GM18861 (cell line): ENCODE measurements around the gene HOXA9.
A peak's percentile ranks its signal among the peaks of the same experiment; 100 is the strongest.

Source experiments
- ATAC-seq: cut with Tn5 transposase; IDR thresholded peaks from one replicate; pipeline ENCODE4 v1.9.1; 2021; ENCODE audit not compliant: unreplicated experiment

The HOXA9 gene

DNA sequence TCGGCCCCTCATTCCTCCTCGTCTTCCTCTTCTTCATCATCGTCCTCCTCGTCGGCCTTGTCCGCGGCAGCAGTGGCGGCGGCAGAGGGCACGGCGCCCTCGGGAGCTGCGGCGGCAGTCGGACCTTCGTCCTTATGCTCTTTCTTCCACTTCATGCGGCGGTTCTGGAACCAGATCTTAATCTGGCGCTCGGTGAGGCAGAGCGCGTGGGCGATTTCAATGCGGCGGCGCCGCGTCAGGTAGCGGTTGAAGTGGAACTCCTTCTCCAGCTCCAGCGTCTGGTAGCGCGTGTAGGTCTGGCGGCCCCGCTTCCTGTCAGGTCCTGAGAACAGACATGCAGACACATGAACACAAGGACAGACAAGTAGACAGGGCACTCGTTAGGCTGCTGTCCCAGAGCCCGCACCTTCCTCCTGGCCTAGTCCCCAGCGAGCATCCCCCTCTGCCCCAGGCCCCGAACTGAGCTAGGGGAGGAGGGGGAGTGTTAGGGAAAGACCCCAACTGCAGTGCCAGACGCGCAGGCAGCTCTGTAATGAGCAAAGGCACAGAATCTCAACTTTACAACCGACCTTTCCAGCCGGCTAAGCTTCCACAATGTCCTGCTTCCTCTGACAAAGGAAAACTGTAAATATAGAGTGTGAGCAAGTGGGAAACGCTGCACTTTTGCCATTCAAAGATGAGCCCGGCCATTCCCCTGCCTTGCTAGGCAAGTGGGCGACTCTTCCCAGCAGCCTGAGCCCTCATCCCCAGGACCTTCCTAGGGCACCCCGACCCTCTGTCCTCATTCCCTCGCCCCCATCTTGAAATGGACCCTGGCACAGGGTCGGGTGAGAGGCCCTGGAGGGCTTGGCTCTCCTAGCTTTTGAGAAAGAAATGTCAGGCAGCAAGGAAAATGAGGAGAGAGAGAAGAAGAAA is 10.2 kb downstream of the HOXA9 start:
- ATAC-seq: no peak

DNA sequence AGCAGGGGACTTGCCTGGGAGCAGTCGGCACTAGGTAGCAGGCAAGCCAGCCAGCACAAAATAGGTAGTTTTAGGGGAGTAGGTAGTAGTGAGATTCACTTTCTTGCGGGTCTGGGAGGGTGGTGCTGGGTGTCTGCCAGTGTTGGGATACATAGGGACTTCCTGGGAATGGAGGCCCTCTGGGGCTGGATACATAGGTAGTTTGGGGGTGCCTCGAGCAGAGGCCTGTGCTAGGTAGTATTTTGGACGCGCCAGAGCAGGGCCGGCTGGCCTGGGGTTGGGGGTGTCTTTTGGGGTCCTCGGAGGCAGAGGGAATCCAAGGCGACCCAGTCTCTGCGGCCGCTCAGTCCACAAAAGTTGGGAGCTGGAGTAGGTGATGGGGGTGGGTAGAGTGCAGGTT is 11.0 kb downstream of the HOXA9 start:
- ATAC-seq: no peak

DNA sequence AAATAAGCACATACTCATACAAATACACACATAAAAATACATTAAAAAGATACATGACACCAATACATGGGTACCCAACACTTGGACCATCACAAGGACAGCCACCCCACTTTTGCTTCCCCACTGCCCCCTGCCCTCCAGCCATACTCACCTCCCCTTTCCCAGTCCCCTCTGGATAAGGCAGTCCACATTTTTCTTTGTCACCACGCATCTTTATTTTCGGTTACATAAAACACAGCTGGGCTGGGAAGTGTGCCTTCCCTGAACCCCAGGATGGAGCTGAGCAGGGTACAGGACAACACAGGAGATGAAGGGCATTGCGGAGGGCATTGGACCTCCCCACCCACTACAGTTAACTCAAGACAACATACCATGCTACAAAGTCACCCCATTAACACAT is 11.8 kb downstream of the HOXA9 start:
- ATAC-seq: no peak

DNA sequence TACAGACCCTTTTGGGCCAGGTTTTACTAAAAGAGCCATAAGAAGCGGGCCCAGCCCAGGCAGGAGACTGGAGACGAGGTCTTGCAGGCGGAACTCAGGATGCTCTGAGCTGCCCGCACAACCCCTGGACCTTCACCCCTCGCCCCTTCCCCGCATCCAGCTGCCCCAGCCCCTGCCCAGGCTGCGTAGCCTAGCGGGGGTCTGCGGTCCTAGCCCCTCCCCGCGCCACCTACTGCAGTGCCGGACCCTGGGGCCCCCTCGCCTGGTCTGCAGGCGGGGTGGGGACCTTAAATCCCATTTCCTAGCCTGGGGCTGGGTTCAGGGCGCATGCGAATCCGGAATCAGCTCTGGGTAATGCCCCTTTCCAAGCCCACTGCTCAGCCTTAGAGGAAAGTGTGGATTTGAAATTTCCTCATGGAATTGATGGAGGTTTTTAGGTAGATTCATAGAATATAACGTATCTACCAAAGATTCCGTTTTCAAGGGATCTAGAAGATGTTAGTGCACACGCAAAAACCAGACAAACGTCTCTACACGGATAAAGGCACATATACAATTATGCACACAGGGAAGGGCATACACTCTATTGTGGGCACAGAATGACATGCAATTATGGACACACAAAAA is 12.4 kb downstream of the HOXA9 start:
- no peak for ATAC-seq

DNA sequence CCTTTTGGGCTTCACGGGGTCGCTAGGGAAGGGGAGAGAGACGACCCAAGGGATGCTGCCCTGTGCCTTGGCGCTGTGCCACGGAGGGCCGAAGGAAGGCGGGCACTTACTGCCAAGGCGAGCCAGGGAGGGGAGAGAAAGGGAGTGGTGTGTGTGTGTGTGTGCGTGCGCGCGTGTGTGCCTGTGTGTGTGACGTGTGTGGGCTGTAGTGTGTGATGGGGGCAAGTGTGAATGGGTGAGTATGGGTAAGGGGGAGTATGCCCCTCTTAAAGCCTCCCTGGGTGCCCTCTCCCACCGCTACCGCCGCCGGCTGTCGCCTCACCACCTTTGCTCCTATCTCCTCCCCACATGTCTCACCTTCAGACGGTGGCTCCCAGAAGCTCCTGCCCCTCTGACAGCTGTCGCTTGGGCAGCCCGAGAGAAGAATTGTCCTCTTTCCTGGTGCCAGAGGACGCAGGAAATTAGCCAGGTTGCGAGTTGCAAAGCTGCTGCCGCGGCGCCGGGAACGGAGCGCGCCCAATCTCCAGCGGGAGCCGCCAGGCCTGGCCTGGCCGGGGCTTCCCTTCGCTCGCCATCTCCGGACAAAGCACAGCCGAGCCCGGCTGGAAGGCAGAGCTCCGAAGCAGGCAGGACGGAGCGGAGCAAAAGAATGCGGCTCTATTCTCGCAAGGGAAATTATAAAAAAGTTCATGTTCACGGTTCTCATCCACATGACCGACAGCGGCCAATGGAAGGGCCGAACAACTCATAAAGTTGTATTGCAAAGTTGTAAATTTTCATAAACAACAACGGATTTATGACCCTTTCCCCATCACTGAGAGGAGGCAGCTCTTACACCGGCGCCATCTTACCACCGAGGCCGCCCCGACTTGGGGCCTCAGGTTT is 13.2 kb downstream of the HOXA9 start, which contains the start of gene HOXA3:
Gene HOXA3 (minus strand): TSS at position 653 of the 885 bp plus-strand sequence. CDS start 41,943 bp downstream, outside the sequence.
- no peak for ATAC-seq

DNA sequence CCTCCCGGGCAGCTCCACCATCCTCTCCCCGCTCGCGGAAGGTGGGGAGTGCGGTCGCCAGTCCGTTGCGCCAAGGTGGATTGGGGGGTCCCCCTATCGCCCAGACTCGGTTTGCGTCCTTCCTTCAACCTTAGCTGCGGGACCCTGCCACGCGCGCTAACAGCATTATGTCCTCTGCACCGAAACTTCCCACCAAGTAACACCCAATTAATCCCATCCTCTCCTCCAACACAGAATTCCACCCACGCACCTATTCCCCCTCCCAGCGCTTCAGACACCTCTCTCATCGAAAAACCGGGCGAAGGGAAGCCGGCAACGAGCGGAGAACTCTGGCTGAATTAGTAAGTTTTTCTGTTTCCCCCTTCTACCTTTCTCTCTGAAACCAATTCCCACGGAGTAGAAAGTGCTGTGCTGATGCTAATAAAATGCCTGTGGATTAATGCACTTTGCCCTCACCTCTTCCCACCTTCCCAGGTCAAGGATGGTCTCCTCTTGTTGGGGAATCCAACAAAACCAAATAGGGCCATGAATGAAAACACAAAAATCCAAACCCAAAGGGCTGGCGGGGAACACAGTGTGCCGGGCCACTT is 13.9 kb downstream of the HOXA9 start:
- no peak for ATAC-seq

DNA sequence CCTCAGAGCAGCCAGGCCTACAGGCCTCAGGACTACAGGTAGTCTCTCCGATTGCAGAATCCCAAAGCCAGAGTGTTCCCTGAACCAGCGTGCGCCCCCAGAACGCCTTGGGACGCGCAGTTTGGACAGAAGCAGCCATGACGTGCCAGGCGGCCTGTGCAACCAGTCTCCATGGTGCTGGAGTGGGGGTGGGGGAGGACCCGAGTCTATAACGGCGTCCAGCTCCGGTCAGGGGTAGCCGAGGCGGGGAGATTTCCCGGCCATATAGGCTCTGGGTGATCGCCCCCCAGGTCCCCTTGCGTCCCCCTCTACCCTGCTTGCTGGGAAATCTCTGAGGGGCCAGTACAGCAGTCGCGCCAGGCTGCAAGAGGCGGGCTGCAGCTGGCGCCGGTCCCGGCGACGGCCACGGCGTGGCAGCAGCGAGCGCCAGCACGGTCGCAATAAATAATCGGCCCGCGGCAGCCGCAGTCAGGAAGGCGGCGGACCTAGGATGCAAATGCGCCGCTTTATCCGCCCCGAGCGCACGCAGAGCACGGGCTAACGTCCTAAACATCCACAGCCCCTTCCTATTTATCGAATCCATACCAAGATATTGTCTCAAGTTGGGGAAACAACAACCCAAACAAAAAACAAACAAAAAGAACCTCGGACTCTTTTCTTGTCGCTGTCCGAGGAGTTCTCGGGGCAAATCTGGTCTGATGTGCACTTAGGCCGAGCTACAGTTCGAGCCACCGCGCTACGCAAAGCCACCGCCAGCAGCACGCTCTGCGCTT is 14.6 kb downstream of the HOXA9 start:
- peak; percentile 73 for ATAC-seq

DNA sequence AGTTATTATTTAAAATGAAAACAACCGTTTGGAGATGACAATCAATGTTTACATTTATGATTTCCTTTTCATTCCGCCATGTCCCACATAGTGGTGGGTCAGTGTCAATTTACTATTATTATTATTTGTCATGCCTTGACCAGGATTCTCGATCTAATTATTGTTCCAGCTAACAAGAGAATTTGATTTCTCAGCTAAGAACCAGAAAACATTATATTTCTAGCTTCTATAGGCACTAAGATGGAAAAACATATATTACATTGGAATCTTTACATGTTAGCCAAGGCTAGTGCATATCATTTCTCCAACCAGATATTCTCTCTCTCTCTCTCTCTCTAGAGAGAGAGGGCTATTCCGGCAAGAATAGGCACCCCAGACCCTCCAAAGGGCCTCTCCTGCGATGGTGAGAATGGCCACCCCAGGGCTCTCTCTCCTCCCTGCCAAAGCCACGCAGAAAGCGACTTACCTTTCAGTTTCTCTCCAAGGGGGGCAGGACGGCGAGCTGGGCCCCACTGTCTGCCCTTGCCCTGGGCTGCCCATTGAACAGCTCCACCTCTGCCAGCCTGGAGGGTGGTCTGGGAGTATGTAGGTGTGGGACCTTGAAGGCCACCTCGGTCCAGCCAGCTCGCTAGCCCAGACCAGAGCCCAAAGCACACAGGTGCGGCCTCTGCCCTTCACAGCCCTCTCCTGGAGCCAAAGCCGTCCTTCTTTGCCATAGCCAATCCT is 15.3 kb downstream of the HOXA9 start:
- no peak for ATAC-seq

DNA sequence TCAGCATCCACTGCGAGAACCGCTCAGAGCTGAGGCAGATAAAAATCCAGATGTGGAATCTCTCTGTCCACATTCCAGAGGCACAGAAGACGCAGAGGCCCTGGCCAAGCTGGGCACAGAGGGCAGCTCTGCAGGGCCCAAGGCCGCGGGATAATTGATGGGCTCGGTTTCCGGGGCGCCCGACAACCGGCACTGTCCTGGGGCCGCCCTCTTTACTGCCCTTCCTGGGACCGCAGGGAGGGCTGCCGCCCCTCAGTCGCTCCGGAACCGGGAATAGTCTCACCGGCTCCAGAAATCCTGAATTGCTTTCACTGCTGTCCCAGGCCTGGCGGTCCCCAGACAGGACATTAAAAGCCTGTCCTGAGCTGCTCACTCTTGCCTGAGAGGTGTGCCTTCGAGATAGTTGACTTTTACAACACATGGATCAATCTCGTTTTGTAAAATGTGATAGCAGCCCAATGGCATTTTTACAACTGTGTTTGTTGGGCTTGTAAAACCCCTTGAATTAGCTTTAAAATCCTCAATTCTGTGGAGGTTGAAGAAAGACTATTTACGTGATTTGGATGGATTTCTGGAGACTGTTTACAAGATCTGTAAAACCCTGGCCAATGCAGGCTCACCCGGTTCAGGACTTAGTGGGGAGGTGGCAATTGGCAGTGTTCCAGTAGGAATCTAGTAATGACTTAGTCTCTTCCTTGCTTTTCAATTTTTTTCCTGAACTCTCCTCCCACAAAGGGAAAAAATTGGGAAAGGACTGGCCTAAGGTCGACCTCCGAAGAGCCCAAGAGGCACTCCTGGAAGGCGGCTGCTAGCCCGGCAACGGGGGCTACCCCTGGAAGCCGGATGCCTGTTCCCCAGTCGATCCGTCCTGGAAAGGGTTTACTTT is 16.3 kb downstream of the HOXA9 start:
- ATAC-seq: no peak

DNA sequence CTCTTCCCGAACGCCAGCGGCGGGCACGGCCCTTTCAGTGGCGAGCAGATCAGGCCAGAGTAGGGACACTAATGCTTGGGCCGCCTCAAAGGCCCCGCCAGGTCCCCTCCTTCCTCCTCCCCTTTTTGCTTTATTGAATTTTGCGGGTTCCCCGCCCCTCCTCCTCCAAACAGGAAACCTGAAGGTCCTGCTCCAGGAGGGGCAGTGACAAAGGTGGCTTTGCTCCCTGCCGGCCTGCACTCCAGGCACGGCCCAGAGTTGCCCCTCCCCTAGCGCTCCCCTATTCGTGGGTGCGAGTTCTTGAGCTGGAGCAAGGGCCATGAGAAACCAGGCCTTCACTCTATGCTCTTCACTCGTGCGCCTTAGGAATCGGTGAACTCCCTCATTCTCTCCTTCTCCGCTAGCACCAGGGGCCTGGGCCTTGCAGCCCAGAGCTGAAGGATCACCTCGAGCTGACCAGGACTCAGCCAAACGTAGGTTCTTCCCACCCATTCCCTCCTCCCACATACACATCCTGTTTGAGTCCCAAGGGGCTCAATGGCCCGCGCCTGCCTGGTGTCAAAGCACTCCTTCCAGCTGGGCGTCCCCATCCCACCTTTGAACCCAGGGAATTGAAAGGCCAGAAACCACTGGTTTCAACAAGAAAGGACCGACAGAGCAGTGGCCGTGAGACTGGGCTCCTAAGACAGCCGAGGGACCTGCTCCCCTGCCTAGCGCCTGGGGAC is 17.1 kb downstream of the HOXA9 start:
- no peak for ATAC-seq

DNA sequence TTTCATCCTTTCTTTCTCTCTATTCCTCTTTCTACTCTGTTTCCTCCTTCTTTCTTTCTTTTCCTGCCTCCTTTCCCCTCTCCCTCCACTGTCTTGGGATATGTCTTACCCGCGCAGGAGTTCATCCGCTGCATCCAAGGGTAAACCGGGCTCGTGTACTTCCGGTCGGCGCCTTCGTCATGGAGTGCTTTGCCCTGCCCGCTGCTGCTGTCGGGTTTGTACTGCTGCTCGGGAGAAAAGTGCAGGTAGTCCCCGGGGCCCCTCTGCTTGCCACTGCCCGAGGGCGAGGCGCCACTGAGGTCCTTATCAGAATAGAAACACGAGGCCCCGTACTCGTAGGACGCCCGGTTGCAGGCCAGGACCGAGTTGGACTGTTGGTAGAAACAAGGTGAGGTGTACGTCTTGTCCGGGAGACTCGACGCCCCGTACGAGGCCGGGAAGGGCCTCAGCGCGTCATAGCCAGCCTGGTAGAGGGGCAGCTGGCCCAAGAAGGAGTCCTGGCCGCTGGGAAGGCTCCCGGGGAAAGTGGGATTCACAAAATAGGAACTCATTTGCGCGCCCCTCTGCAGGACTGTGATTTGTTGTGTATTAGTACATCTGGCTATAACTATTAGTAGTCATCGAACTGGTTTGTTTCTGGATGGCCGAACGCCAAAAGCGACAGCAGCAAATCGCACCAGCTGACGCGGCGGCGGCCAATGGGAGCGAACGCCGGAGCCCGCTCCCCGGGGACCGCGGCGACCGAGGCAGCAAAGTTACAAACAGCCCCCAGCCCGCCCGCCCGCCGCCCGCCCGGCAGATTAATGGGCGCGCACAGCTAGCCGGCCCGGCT is 17.9 kb downstream of the HOXA9 start, which contains the start of gene HOXA6:
Gene HOXA6 (minus strand): TSS at position 576 of the 832 bp plus-strand sequence. CDS start 25 bp downstream, at position 551.
- ATAC-seq: no peak

DNA sequence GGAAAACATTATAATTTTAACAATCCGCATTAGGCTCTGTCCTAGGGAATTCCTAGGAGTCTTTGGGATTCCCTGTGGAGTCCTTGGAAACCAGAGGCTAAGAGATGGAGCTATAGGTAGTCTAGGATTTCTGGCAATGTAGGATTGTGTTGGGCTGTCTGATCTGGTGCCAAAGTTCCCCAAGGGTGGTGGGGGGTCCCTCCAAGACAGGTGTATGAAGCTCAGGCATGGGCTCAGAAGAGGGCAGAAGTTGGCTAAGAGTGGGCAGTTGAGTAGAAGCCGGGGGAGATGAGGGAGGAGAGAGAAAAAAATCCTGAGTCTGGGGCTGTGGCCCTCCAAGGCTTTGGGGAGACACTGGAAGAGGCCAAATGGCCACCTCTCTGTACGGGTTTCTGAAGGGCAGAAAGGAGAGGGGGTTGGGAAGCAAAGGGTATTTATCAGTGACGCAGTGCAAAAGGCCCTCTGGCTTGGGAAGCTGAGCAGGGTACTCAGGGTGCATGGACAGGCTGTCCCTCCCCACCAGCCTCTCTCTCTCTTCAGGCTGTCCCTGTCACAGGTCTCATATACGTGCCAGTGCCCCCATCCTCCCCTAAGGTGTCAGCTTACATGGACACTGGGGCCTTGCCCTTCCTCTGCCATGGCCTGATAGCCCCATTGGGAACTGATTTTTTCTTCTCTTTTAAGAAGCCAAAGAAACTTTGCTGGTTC is 18.7 kb downstream of the HOXA9 start:
- ATAC-seq: no peak

DNA sequence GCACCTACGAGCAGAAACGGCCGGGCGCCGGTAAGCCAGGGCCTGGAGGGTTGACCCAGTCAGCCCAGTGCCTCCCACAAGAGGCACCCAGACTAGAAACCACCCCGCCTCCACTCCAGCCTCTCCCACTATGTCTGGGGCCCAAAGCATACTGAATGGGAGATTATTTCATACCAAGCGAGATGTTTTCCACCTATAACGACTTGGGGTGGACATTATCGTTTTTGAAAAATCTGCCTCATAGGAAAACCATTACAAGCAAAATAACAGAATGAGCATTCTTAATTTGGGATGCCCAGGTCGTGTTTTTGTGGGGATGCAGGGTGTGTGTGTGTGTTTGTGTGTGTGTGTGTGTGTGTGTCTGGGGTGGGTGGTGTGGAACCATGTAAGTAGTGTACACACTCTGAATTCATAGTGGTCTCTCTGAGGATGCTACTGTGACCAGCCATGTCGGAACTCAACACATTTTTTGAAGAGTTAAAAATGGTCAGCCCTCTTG is 19.4 kb downstream of the HOXA9 start:
- no peak for ATAC-seq

DNA sequence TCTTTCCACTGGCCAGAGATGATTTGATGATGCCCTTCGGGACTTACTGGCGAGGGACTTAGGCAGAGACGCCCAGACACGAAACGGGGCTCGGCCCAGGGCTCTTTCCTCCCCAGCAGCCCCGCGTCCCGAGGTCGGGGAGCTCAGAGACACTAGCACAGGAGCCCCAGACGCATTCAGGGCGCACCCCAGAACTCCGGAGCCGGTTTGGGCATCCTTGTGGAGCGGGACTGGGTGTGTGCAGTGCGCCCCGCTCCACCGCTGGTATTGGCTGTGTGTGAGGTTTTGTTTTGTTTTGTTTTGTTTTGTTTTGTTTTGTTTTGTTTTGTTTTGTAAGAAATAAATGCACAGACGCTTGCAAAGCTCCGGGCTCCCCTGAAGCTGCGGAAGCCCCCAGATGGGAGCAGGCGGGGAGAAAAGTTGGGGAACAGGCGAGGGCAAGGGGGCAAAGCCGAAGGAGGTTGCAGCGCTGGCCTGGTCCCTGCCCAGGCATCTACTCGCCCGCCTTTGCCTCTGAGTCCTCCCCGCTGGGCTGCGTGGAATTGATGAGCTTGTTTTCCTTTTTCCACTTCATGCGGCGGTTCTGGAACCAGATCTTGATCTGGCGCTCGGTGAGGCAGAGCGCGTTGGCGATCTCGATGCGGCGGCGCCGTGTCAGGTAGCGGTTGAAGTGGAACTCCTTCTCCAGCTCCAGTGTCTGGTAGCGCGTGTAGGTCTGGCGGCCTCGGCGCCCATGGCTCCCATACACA is 20.0 kb downstream of the HOXA9 start:
- ATAC-seq: no peak

DNA sequence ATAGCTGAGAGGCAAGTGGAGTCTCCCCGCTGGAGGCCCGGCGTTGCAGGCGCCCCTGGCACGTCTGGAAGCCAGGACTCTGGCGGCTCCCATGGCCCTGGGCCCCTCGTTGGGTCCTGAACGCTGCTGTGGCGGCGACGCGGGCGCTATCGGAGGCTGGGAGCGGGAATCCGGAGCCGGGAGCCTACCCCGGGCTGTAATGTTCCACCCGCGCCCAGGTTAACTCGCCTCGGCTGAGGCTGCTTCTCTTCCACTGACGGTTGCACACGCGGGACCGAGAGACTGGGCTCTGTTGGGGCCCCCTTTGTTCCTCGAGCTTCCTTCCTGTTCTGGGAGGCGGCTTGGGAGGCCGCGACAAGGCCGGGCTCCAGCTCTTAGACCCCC is 20.6 kb downstream of the HOXA9 start:
- no peak for ATAC-seq
